Measurements from ENCODE around the gene CCDC93.

DNA sequence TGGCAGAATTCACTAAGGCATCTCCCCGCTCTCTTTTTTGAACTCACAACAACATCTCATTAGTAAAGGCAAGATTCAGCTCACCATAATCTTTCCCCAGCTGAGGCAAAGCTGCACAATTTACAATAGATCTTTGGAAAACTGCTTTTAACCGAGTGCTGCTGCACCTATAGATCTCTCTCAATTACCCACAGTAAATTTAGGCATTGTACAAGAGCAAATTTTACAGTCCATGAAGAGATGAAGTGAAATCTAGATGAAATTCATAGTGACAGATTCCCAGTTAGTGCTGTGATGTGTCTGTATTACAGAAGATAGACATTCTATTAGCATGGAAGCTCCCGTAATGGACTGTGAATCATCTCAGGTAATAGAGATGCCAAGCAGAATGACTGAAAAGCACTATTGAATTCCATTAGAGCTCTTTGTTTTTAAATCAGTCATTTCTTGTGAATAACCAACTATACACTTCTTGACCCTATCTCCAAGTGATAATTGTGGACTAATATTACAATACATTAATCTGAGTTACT lies 38.0 kb upstream of the CCDC93 start:
- TF ChIP-seq, protein P1, sequence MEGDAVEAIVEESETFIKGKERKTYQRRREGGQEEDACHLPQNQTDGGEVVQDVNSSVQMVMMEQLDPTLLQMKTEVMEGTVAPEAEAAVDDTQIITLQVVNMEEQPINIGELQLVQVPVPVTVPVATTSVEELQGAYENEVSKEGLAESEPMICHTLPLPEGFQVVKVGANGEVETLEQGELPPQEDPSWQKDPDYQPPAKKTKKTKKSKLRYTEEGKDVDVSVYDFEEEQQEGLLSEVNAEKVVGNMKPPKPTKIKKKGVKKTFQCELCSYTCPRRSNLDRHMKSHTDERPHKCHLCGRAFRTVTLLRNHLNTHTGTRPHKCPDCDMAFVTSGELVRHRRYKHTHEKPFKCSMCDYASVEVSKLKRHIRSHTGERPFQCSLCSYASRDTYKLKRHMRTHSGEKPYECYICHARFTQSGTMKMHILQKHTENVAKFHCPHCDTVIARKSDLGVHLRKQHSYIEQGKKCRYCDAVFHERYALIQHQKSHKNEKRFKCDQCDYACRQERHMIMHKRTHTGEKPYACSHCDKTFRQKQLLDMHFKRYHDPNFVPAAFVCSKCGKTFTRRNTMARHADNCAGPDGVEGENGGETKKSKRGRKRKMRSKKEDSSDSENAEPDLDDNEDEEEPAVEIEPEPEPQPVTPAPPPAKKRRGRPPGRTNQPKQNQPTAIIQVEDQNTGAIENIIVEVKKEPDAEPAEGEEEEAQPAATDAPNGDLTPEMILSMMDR (conservative IDR thresholded peaks at IDR 0.05; ENCODE audit: low read depth, low read length) = no peak
- TF ChIP-seq NFE2L2 (IDR thresholded peaks at IDR 0.05; ENCODE audit: low read depth, low read length) (no peak), FOS (IDR thresholded peaks at IDR 0.05; ENCODE audit: low read depth, low read length) (no peak), POLR2A (IDR thresholded peaks at IDR 0.05; ENCODE audit: low read depth, low read length) (no peak), CHD1 (IDR thresholded peaks at IDR 0.05; ENCODE audit: low read depth, low read length) (no peak)

All from IMR-90 (cell line).